ENCODE results near the gene EDN1.

The EDN1 gene

DNA sequence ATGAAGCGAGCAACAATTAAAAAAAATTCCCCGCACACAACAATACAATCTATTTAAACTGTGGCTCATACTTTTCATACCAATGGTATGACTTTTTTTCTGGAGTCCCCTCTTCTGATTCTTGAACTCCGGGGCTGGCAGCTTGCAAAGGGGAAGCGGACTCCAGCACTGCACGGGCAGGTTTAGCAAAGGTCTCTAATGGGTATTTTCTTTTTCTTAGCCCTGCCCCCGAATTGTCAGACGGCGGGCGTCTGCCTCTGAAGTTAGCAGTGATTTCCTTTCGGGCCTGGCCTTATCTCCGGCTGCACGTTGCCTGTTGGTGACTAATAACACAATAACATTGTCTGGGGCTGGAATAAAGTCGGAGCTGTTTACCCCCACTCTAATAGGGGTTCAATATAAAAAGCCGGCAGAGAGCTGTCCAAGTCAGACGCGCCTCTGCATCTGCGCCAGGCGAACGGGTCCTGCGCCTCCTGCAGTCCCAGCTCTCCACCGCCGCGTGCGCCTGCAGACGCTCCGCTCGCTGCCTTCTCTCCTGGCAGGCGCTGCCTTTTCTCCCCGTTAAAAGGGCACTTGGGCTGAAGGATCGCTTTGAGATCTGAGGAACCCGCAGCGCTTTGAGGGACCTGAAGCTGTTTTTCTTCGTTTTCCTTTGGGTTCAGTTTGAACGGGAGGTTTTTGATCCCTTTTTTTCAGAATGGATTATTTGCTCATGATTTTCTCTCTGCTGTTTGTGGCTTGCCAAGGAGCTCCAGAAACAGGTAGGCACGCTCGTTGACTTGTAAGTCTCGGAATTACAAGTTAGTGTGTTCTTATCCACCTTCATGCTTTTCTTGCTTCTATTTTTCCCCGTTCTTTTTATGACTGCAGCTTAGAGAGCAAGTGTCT lies at the start of gene EDN1:
Gene EDN1, plus strand, starts transcription at position 429 of the 888 bp plus-strand sequence. Its CDS starts 269 bp downstream, at position 698.
- DNase-seq (ENCODE audit: low spot score): peak; percentile 58

DNA sequence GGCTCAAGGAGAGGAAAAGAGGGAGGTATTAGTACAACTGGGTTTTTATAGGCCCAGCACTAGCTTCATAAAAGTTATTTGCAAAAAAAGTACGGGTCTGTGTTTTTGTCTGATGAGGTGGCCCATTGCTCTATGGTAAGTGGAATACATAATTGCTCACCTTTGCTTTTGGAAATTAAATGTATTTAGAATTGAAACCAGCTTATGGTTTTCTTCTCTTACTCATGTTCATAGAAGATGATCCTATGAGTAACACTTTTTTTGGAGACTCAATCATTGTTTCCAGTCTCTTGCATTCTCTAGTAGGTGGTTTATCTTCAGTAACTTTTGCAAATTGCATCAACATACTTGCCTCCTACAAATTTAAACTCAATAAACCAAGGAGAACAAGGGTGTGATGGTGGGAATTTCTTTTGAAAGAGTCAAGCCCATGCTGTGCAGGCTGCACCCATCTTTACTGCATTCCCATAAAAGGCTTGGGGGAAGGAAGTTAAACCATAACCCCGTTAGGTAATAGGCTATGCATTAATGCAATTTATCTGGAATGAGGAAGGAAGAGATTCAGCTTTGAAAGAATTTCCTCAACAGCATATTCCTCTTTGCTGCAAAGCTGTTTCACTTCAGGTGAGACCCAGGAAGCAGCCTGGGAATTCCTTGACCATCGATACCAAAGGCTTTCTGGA lies 48.5 kb upstream of the EDN1 start:
- DNase-seq (ENCODE audit: low spot score): no peak

GRCh38 chr6:12243169-12243568 lies 47.0 kb upstream of the EDN1 start:
- no peak for DNase-seq (ENCODE audit: low spot score)

GRCh38 chr6:12245360-12245759 lies 44.8 kb upstream of the EDN1 start:
- DNase-seq (ENCODE audit: low spot score): no peak

DNA sequence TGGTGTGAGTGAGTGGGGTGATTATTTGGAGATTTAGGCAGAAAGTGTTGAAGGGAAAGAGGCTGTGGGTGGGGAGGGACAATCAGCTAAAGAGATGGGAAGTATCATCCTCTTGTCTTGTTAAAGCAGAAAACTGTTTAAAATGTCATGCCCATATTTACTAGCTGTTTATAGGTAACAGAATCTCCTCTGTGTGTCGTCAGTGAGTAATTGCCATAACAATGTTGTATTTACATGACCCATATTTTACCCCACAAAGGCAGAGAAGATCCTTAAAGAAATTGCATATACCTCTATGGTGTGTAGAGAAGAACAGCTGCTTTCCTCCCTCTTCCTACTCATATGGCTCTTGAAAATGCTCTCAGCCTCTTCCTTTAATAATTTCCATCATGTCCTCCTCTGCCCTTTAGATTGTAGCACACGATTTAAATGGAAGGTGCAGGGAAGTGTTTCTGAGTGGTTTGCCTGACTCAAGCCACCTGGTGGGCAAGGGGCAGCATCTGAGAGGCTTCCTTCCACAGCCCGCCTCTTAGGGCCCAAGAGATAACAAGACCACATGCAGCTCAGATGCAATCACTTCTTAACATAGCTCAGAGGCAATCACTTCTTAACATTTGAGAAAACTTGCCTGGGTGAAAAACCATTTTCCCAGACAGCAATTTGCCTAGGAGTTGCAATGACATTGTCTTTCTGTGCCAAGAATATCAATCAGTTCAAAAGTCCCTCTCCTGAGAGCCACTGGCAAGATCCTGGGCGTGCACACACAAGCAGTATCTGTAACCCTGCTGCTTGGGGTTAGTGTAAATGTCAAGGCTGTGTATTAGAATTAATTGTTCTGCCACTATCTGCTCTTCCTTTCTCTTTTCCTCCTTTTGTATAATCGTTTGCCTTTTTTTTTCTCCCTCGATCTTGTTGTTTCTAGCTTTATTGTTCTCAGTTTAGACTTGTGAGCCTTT lies 44.1 kb upstream of the EDN1 start:
- DNase-seq (ENCODE audit: low spot score): no peak

DNA sequence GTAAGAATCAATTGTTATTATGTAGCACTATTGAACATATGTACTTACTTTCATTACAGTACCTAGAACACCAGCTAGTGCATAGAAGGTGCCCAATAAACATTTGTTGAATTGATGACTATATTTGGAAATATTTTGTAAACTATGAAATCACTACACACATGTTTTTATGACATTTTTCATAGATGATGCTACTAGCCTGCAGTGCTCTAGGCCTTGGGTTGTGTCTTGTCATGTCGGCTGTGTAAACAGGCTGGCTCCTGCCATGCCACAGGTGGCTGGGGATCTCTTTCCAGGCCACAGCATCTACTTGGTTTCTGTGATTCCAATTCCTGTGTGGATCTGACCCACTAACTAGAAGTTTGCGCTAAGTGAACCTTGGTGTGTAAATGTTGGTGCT lies 43.3 kb upstream of the EDN1 start:
- no peak for DNase-seq (ENCODE audit: low spot score)

GRCh38 chr6:12249541-12250382 lies 40.4 kb upstream of the EDN1 start:
- DNase-seq (ENCODE audit: low spot score): no peak

- no peak for DNase-seq (ENCODE audit: low spot score)
These were observed 39.8 kb upstream of the EDN1 start for GRCh38 chr6:12250383-12250770.

- no peak for DNase-seq (ENCODE audit: low spot score)
These were observed 36.0 kb upstream of the EDN1 start for GRCh38 chr6:12254210-12254609.

DNA sequence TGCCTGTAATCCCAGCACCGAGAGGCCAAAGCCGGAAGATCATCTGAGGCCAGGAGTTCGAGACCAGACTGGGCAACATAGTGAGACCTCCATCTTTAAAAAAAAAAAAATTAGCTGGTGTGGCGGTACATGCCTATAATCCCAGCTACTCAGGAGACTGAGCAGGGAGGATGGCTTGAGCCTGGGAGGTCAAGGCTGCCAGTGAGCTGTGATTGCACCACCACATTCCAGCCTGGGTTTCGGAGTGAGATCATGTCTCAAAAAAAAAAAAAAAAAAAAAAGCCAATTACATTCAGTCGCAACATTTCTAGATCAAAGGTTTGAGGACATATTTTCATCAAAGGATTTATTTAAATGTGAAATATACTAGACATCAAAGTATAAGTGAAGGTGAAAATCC lies 32.0 kb upstream of the EDN1 start:
- DNase-seq (ENCODE audit: low spot score): no peak

DNA sequence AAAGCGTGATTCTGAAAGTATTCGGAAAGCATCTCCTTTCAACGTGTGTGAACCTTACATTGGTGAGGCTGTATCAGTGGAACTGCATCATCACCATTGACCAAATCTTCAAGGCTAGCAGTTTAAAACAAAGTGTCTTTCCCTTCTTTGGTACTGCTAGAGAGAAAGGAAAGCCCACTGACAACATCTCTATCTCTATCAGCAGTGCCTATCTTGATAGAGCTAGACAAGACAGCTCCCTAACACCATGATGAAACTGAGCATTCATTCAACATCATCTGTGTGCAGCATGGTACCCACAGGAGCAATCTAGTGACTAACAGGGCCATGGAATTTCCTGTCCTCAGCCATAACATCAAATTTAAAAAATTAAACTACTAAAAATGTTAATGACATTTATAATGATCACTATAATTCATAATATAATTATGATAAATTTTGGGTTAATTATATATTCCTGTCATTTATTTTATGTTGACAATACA lies 31.5 kb upstream of the EDN1 start:
- DNase-seq (ENCODE audit: low spot score): no peak

DNA sequence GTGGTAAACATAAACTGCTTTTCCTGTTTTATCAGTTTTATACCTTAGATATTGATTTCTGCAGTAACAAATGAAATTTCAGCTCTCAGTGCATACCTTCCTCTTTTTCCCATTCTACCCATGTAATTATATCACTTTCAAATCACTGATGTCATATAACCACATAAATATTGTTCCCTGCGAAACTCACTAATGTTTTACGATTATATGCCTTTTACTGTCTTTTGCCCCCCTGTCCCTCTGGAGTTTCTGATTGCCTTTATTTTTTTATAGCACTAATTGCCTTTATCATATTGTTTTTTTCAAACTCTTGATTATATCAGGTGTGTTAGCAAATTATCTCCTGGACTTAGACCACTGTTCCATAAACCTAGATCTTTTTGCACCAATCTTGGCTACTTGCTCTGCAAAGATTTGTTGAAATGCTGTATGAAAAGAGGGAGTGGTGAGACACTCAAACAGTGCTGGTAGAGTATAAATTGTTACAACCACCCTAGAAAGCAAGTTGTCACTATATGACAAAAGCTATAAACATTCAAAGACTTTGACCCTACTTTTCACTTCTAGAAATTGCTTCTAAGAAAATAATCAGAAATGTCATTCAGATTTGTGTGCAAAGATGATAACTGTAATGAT lies 29.6 kb upstream of the EDN1 start:
- no peak for DNase-seq (ENCODE audit: low spot score)

DNA sequence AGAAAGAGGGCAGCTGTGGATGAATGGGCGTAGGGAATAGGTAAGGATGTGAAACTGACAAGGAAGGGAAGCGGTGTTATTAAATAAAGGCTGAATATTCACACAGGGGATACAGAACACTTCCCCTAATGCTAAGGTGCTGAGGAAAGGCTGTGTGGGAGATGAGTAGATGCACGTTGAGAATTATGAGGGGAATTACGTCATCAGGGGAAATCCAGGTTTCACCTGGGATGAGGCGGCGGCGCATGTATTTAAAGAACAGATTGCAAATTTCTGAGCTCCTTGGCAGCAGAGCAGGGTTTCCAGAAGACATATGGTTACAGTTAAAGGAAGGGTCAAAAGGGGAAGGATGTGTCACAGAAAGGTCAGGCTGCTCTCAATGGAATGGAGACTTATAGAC lies 28.7 kb upstream of the EDN1 start:
- DNase-seq (ENCODE audit: low spot score): no peak

GRCh38 chr6:12262236-12263061 lies 27.7 kb upstream of the EDN1 start:
- no peak for DNase-seq (ENCODE audit: low spot score)

DNA sequence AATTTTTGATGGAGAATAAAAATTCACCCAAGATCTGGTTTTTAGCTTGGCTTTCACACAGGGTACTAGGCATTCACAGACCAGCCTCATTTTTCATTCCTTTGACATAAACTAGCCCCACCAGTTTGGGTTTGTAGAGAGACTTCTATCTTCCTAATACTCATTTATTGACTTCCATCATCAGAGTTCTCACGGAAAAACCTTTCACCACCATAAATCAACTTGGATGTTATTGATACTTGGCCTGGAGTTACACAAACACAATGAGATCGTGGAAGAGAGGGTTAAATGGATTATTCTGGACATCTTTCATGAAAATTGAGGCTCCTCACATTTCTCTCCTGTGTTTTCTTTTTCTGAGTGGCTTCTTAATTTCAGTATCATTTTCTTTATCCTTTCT lies 26.8 kb upstream of the EDN1 start:
- no peak for DNase-seq (ENCODE audit: low spot score)

GRCh38 chr6:12264671-12265070 lies 25.5 kb upstream of the EDN1 start:
- DNase-seq (ENCODE audit: low spot score): no peak

DNA sequence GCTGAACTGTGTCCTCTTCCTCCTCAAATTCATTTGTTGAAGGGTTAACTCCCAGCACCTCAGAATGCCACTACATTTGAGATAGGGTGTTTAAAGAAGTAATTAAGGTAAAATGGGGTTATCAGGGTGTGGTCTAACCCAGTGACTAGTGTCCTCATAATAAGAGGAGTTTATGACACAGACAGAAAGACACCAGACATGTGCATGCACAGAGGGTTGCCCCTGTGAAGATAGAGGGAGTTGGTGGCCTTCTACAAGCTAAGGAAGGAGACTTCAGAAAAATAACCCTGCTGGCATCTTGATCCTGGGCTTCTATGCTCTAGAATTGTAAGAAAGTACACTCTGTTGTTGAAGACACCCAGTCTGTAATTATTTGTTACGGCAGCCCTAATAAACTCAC lies 24.9 kb upstream of the EDN1 start:
- no peak for DNase-seq (ENCODE audit: low spot score)

GRCh38 chr6:12265791-12266190 lies 24.4 kb upstream of the EDN1 start:
- no peak for DNase-seq (ENCODE audit: low spot score)

DNA sequence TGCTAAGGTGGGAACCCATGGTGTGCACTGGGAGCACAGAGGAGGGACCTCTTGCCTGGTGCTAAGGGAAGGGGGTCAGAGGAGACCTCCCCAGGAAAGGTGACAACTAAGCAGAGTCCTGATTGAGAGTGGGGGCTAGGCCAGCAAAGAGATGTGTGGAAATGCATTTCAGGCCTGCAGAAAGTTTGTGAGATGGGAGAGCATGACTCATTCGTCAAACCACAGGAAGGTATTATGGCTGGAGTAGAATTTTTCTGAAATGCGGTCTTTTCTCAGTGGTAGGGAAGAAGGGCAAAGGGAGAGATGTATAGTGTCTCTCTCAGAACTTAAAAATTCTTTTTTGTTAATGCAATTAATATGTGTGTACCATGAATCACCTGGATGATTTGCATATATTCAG lies 23.6 kb upstream of the EDN1 start:
- no peak for DNase-seq (ENCODE audit: low spot score)

DNA sequence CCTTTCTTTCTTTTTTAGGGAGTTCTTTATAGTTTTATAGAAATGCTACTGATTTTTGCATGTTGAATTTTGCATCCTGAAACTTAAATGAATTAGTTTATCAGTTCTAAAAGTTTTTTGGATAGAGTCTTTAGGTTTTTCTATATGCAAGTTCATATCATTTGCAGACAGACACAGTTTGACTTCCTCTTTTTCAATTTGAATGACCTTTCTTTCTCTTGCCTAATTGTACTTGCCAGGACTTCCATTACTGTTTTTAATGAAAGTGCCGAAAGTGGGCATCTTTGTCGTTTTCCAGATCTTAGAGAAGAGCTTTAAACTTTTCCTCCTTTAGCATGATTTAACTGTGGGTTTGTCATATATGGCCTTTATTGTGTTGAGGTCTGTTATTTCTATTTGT lies 21.1 kb upstream of the EDN1 start:
- DNase-seq (ENCODE audit: low spot score): no peak

Measured in germinal center (tissue), 1 donor.